Esophagus muscularis mucosa (tissue), 3 donors: ENCODE results near the gene PPP1R12B.
A peak's percentile ranks its signal among the peaks of the same experiment; 100 is the strongest.

ENCODE experiments used
- POLR2A ChIP-seq: fragments of 450-650 bp; IDR thresholded peaks from one replicate; pipeline ENCODE4 v1.6.1; 2017; ENCODE audit warnings: antibody characterized with exemption, moderate library complexity, mild to moderate bottlenecking, low read depth
- TF ChIP-seq, protein P1 (sequence below), 3 experiments: fragments of 200-600 bp in 2 of 3; fragments of 450-650 bp in 1 of 3; sonication (generic) in 2 of 3; IDR thresholded peaks; one replicate each; pipeline ENCODE4 v1.5.1; 2017 to 2019; ENCODE audit warnings: antibody characterized with exemption in 3 of 3, mild to moderate bottlenecking in 2 of 3, moderate library complexity in 1 of 3

DNA sequence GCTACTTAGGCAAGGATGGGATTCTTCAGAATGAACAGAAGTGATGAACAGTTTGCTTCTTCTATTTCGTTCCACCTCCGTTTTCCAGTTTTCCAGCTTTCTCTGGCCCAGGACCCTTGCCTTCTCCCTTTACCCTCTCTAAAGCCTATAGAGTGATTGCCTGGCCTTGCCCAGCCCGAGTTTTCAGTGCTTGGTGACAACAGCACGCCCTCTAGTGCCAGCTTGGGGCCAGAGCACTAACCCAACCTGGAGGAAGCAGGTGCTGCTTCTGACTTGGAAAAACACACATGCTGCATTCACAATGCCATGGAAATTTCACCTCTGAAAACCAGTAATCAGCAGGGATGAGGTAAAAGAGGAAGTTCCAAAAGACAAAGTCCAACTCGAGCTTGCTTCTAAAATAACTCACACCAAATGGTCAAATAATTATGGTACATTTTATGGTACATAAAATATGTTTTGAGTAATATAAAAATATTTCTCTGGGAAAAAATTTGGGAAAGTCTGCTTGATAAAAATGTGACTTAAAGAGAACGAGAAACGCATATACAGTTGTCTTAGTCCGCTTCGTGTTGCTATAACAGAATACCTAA lies 32.8 kb upstream of the PPP1R12B start:
- no peak for TF ChIP-seq POLR2A
- TF ChIP-seq, protein P1, sequence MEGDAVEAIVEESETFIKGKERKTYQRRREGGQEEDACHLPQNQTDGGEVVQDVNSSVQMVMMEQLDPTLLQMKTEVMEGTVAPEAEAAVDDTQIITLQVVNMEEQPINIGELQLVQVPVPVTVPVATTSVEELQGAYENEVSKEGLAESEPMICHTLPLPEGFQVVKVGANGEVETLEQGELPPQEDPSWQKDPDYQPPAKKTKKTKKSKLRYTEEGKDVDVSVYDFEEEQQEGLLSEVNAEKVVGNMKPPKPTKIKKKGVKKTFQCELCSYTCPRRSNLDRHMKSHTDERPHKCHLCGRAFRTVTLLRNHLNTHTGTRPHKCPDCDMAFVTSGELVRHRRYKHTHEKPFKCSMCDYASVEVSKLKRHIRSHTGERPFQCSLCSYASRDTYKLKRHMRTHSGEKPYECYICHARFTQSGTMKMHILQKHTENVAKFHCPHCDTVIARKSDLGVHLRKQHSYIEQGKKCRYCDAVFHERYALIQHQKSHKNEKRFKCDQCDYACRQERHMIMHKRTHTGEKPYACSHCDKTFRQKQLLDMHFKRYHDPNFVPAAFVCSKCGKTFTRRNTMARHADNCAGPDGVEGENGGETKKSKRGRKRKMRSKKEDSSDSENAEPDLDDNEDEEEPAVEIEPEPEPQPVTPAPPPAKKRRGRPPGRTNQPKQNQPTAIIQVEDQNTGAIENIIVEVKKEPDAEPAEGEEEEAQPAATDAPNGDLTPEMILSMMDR (IDR thresholded peaks at IDR 0.05): peak; percentile 74 to 88 (median 81)
